Fibroblast of lung (primary cell): ENCODE results near the gene URAD. TPM values are rescaled to one million over a fixed set of nuclear protein-coding genes. Genes with fewer than 3 reads are reported as not detected.

Experiments used
- DNase-seq, 2 donors: peaks; one replicate each; pipeline versions ENCODE4 v3.0.0 to v3.0.0-alpha.2; 2010; ENCODE audit warnings: low read depth in 2 of 2
- H2AFZ ChIP-seq: 2 replicates; pipeline ENCODE4 v1.5.1; 2012; ENCODE audit warnings: low read length, control low read depth, inconsistent platforms
- H3K27ac ChIP-seq: 2 replicates; pipeline ENCODE4 v1.5.1; 2011; ENCODE audit warnings: low read length, control low read depth; ENCODE audit not compliant: insufficient read depth
- H3K27me3 ChIP-seq: 2 replicates; pipeline ENCODE4 v1.5.1; 2011; ENCODE audit warnings: mild to moderate bottlenecking, low read length; ENCODE audit not compliant: control insufficient read depth, insufficient read depth
- H3K36me3 ChIP-seq: 2 replicates; pipeline ENCODE4 v1.5.1; 2011; ENCODE audit warnings: low read length; ENCODE audit not compliant: control insufficient read depth, insufficient read depth
- H3K4me1 ChIP-seq: 2 replicates; pipeline ENCODE4 v1.5.1; 2011; ENCODE audit warnings: low read length; ENCODE audit not compliant: control insufficient read depth, insufficient read depth; ENCODE audit errors: extremely low read depth
- H3K4me2 ChIP-seq: 2 replicates; pipeline ENCODE4 v1.5.1; 2011; ENCODE audit warnings: low read length, control low read depth; ENCODE audit not compliant: insufficient read depth; ENCODE audit errors: extremely low read depth
- H3K4me3 ChIP-seq, 4 experiments: fragments of 200-600 bp in 1 of 4; sonication (generic) in 1 of 4; replicated peaks in 1 of 4; 2 replicates each; pipeline ENCODE4 v1.5.1; 2011 to 2016; ENCODE audit warnings: low read length in 4 of 4, low read depth in 3 of 4, mild to moderate bottlenecking in 3 of 4, control low read depth in 2 of 4, inconsistent platforms in 1 of 4, mixed read lengths in 1 of 4; ENCODE audit not compliant: insufficient read depth in 1 of 4; ENCODE audit errors: control extremely low read depth in 1 of 4
- H3K79me2 ChIP-seq: 2 replicates; pipeline ENCODE4 v1.5.1; 2012; ENCODE audit warnings: mild to moderate bottlenecking, low read length, inconsistent platforms; ENCODE audit not compliant: control insufficient read depth, insufficient read depth
- H3K9ac ChIP-seq: 2 replicates; pipeline ENCODE4 v1.5.1; 2011; ENCODE audit warnings: mild to moderate bottlenecking, low read length, control low read depth; ENCODE audit not compliant: insufficient read depth
- H3K9me3 ChIP-seq: 2 replicates; pipeline ENCODE4 v1.5.1; 2012; ENCODE audit warnings: low read depth, low read length; ENCODE audit not compliant: control insufficient read depth, insufficient read depth
- H4K20me1 ChIP-seq: 2 replicates; pipeline ENCODE4 v1.5.1; 2011; ENCODE audit warnings: low read length; ENCODE audit not compliant: control insufficient read depth, insufficient read depth; ENCODE audit errors: extremely low read depth
- CTCF ChIP-seq, 2 donors: IDR thresholded peaks in 1 of 2; conservative IDR thresholded peaks in 1 of 2; 1 replicate in 1 of 2; 2 replicates in 1 of 2; pipeline ENCODE4 v1.5.1; 2011 to 2012; ENCODE audit warnings: low read length in 2 of 2, control low read depth in 1 of 2, inconsistent platforms in 1 of 2, low read depth in 1 of 2, mild to moderate bottlenecking in 1 of 2
- EZH2 ChIP-seq: IDR thresholded peaks from 2 replicates; pipeline ENCODE4 v1.5.1; 2012; ENCODE audit warnings: low read length, control low read depth, mild to moderate bottlenecking; ENCODE audit errors: missing control alignments
- polyA plus RNA-seq, 2 donors: library from polyadenylated mRNA; depleted of rRNA in 1 of 2; stranded (reverse) in 1 of 2; unstranded in 1 of 2; fragments of >200 nt; gene quantifications; 2 replicates each; pipeline ENCODE4 v1.2.1, GENCODE V29; 2011 to 2012; ENCODE audit warnings: missing spikeins in 1 of 2
- total RNA-seq: library from RNA; depleted of rRNA; stranded (reverse); fragments of >200 nt; gene quantifications from 2 replicates; pipeline ENCODE4 v1.2.1, GENCODE V29; 2014

The URAD gene
- total and polyA plus RNA-seq, 2 donors (not counting 1 experiment from before 2014, with no cell fraction given) = not detected

GRCh38 chr13:27928353-27928804 lies 60.1 kb downstream of the URAD start:
- H4K20me1 ChIP-seq = no peaks in the 10 kb centered on the region
- no peaks in the 10 kb centered on the region for H3K79me2 ChIP-seq
- DNase-seq = no peak
- H3K4me2 ChIP-seq = no peak overlapping the region
- H3K9me3 ChIP-seq = no peaks in the 10 kb centered on the region
- TF ChIP-seq EZH2 (no peak), CTCF (conservative IDR thresholded peaks at IDR 0.05 in 1 of 2, IDR thresholded peaks at IDR 0.05 in 1 of 2; ENCODE audit: low read depth in 1 of 2, low read length in 2 of 2) (no peak)
- H3K4me3 ChIP-seq = no peak overlapping the region
- no peaks in the 10 kb centered on the region for H3K36me3 ChIP-seq
- no peak overlapping the region for H2AFZ ChIP-seq
- H3K27ac ChIP-seq = no peak overlapping the region
- H3K27me3 ChIP-seq = peaks cover 58% of the 10 kb centered on the region
- H3K4me1 ChIP-seq = no peaks in the 10 kb centered on the region
- H3K9ac ChIP-seq = no peak overlapping the region

Other genes with a start within 250 kb of the URAD start
- gene GSX1, start 196.2 kb downstream of the URAD start, total RNA-seq = not detected in 2 replicates
- gene GSX1, start 196.2 kb downstream of the URAD start, polyA plus RNA-seq = not detected in 2 replicates
- not detected in 2 replicates for gene PDX1, start 68.7 kb downstream of the URAD start, total RNA-seq
- not detected in 2 replicates for gene PDX1, start 68.7 kb downstream of the URAD start, polyA plus RNA-seq
- not detected in 2 replicates for gene CDX2, start 19.4 kb downstream of the URAD start, total RNA-seq
- not detected in 2 replicates for gene CDX2, start 19.4 kb downstream of the URAD start, polyA plus RNA-seq
- not detected in 2 replicates for gene FLT3, start 111.9 kb upstream of the URAD start, total RNA-seq
- gene FLT3, start 111.9 kb upstream of the URAD start, polyA plus RNA-seq = not detected in 2 replicates
- gene PAN3, start 149.9 kb upstream of the URAD start, total RNA-seq = 12.8 and 13.9 TPM in 2 replicates
- gene PAN3, start 149.9 kb upstream of the URAD start, polyA plus RNA-seq = 12.7 and 18.5 TPM in 2 replicates